GM21576 (cell line): ENCODE measurements around the gene XXYLT1.
"Not testable (repeated sequence)": the region's sequence is repeated elsewhere in the genome, so short reads cannot be mapped to it uniquely, and the experiment has no call there.

Source experiments
- ATAC-seq: cut with Tn5 transposase; IDR thresholded peaks from one replicate; pipeline ENCODE4 v1.9.1; 2021; ENCODE audit warnings: mild to moderate bottlenecking, moderate library complexity; ENCODE audit not compliant: unreplicated experiment

XXYLT1 gene

DNA sequence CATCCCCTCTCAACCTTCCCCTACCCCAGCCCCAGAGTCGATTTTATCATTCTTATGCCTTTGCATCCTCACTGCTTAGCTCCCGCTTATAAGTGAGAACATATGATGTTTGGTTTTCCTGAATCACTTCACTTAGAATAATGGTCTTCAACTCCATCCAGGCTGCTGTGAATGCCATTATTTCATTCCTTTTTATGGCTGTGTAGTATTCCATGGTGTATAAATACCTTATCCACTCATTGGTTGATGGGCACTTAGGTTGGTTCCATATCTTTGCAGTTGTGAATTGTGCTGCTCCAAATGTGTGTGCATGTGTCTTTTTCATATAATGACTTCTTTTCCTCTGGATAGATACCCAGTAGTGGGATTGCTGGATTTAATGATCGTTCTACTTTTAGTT, 233.4 kb downstream of the XXYLT1 start:
- not testable (repeated sequence) for ATAC-seq

GRCh38 chr3:195036974-195037373, 234.0 kb downstream of the XXYLT1 start:
- no peak for ATAC-seq

GRCh38 chr3:195036574-195036973, 234.4 kb downstream of the XXYLT1 start:
- ATAC-seq, result no peak

- no peak for ATAC-seq
Observed at GRCh38 chr3:195036203-195036505, 234.8 kb downstream of the XXYLT1 start.

- ATAC-seq, result no peak
Observed at GRCh38 chr3:195035345-195036202, 235.4 kb downstream of the XXYLT1 start.

- ATAC-seq, result no peak
Observed at GRCh38 chr3:195034541-195034940, 236.4 kb downstream of the XXYLT1 start.

GRCh38 chr3:195034101-195034500, 236.9 kb downstream of the XXYLT1 start:
- ATAC-seq, result no peak

GRCh38 chr3:195033531-195034091, 237.3 kb downstream of the XXYLT1 start:
- ATAC-seq, result no peak

DNA sequence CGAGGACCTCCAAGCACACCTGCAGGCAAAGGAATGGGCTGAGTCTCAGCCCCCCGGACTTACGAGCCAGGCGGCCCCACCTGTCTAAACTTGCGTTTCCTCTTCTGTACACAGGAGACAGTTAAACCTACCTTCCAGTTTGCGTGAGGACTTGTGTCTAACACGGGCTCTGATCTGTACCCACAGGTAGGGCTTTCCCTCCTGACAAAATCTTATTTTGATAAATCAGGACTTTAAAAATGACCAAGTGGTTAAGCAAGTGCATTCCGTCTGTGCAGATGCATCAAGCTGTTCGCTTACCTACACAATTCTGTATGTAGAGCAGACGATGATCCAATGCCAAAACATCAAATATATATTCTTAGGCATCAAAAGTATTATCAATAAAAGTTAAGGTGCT, 238.0 kb downstream of the XXYLT1 start:
- ATAC-seq, result no peak

DNA sequence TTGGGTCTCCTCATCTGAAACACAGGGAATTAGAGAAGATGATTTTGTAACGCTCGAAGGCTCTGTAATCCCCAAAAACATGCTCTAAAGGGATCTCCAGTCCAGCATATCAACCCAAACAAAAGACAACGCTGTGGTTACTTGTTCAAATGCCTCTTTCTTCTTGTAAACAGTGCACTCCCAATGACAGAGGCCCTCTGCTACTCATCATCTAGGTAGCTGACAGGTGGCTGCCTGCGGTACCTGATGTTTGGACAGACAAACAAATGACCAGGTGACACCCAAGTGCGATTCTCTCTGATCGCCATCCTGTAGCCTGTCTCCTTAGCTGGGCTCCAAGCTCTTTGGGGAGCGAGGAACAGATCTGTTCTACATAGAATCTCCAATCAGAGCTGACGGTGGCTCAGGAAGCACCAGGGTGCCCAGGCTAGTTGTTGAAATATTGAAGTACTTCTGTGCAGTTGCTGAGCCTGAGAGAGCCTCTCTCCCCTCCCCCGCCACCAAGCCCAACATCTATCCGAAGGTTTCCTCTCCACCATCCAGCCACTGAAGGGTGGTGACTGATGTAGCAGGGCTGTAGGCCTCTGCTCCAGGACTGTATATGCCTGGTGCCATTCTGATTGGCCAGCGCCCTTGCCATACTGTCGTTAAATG, 238.7 kb downstream of the XXYLT1 start:
- no peak for ATAC-seq

GRCh38 chr3:195031574-195032003, 239.4 kb downstream of the XXYLT1 start:
- ATAC-seq, result no peak

DNA sequence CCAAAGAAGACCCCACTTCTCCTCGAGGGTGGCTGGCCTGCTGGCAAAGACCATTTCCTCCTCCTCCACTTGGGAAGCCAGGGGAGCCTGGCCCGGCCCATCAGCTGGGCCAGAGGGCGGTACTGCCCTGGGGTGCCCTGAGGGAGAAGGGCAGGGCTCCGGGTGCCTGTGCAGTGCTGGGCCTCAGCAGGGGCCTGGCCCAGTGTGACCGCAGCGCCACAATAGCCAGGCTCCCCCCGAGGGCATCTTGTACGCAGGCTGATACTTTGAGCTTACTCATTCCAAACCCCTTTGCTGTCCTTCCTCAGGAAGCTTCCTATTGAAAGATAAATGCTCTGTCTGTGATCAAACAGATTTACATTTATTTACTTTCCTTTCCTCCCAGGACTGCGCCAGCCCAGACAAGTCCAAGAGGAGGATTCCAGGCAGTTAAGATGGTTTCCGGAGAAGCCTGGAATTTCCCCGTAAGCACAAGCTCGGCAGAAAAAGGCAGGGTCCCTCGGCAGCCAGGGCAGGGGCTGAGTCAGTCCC, 240.1 kb downstream of the XXYLT1 start:
- no peak for ATAC-seq

DNA sequence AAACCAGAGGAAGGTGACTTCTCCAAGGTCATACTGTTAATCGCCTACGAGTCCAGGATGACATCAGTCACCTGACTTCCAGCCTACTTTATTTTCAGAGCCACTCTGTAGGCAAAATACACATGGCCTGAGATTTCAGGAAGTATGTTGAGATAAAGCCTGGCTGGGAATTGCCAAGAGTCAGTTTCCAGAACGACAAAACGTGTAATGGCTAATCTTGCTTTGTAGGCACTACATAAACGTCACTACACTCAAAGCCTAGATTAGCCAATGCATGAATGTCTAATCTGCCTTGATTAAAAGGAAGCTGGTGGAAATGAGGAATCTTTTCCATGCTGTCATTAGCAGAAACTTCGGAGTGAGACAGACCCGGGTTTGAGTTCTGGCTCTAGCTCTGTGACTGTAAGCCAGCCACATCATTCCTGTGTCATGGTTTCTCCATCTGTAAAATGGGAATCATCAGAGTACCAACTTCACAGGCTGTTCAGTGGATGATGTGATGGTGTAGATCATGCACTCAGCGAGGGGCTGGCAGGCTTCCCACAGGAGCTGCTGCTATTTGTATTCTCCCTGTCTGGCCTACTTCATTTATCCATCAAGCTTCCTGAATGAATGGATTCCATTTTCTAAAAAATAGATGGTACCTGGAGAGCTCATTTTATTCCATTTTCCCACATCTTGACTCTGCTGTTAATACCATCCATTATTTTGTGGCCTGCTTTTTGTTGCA, 241.9 kb downstream of the XXYLT1 start:
- ATAC-seq, result no peak

GRCh38 chr3:195025884-195026200, 245.1 kb downstream of the XXYLT1 start:
- no peak for ATAC-seq

DNA sequence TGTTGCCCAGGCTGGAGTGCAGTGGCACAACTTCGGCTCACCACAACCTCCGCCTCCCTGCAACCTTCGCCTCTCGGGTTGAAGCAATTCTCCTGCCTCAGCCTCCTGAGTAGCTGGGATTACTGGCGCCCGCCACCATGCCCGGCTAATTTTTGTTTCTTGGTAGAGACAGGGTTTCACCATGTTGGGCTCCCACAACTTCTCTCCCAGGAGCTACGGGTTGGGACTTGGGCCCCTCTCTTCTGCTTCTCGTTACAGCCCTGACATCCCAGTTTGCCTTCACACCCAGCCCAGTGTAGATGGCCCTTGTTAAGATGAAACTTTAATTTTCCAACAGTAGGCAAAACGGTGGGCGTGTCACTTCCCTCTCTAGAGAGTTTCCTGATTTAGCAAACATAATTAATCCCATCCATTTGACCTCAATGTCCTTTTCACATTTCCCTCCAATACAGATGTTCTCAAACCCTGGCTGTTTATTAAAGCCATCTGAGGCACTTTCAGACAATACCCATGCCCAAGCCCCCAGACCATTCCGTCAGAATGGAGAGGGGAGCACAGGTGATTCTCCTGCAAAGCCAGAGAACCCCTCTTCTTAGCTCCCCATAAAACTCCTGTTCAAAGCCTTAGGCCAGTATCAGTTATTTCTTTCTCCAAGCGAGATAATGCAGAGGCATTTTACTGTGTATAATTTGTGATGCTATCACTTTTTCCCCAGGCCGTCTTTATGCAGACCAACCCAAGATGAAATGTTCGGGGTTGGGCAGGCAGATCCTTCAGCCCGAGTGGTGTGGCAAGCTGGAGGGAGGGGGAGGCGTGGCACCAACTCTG, 245.7 kb downstream of the XXYLT1 start:
- ATAC-seq, result no peak

GRCh38 chr3:195023989-195024388, 247.0 kb downstream of the XXYLT1 start:
- ATAC-seq, result no peak

- no peak for ATAC-seq
Observed at GRCh38 chr3:195023576-195023975, 247.4 kb downstream of the XXYLT1 start.

GRCh38 chr3:195021692-195022091, 249.3 kb downstream of the XXYLT1 start:
- ATAC-seq, result no peak

DNA sequence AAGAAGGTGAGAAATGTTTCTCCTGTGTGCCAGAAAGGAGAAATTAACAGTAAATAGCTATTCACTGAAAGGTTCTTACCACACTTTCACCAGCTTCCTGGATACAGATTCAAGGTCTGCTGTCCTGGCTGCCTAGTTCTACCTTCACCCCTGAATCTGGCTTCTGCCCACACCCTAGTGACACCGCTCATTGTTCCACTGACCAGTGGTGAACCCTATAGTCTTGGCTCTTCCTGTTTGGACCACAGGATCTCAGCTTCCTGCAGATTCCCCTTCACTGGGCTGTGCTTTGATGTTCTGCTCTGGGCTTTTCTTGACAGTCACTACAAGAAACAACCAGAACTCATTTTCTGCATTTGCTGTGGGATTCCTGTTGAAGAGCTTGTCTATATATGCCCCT, 250.0 kb downstream of the XXYLT1 start:
- ATAC-seq, result no peak

DNA sequence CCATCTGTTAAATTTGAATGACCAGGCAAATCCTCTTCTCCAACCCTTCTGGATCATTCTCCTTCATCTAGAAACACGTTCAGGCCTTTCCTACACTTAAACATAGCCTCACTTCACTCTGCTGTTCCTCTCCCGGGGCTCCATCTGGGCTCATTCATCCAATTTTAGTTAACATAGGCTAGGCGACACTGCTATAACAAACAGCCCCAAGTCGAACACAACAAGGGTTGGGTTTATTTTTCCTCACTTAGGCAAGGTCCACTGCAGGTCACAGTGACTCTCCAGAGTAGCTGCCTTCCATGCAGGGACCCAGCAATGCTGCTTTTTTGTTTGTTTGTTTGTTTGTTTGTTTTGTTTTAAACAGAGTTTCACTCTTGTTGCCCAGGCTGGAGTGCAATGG, 250.8 kb downstream of the XXYLT1 start:
- ATAC-seq, result no peak

DNA sequence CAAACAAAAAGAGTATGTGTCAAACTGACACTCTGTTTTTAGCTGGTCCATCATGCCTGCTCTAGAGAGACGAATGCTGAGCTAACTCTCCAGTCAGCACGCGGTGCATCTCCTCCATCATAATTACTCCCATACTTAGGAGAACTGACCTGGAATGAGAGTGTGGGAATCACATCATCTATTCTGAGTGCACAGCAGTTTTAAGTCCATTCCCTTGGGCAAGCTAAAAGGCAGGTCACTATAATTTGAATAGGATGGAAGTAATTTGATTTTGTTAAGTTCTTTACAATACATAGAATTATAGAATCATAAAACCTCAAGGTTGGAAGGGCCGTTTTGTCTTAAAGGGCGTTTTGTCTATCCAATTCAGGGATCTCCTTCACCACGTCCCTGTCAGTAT, 251.6 kb downstream of the XXYLT1 start:
- no peak for ATAC-seq
